Measurements from ENCODE around the gene ADGRA1.

GRCh38 chr10:133117688-133118071, 30.0 kb downstream of the ADGRA1 start:
- no peak for TF ChIP-seq EP300 (IDR thresholded peaks at IDR 0.05; ENCODE audit: borderline replicate concordance in 1 of 2, control insufficient read depth in 1 of 2, low read depth in 2 of 2, low read length in 2 of 2)
- TF ChIP-seq POLR2A (IDR thresholded peaks at IDR 0.05; ENCODE audit: low read depth, low read length) = no peak
- no peak for TF ChIP-seq CTCF (IDR thresholded peaks at IDR 0.05 in 2 of 3, conservative IDR thresholded peaks at IDR 0.05 in 1 of 3; ENCODE audit: control insufficient read depth in 2 of 3, extremely low read depth in 1 of 3, insufficient read depth in 1 of 3, low read depth in 3 of 3, low read length in 3 of 3)
- TF ChIP-seq GABPA (IDR thresholded peaks at IDR 0.05; ENCODE audit: low read depth) = no peak
- TF ChIP-seq, protein P1, sequence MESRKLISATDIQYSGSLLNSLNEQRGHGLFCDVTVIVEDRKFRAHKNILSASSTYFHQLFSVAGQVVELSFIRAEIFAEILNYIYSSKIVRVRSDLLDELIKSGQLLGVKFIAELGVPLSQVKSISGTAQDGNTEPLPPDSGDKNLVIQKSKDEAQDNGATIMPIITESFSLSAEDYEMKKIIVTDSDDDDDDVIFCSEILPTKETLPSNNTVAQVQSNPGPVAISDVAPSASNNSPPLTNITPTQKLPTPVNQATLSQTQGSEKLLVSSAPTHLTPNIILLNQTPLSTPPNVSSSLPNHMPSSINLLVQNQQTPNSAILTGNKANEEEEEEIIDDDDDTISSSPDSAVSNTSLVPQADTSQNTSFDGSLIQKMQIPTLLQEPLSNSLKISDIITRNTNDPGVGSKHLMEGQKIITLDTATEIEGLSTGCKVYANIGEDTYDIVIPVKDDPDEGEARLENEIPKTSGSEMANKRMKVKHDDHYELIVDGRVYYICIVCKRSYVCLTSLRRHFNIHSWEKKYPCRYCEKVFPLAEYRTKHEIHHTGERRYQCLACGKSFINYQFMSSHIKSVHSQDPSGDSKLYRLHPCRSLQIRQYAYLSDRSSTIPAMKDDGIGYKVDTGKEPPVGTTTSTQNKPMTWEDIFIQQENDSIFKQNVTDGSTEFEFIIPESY (IDR thresholded peaks at IDR 0.05) = no peak
- TF ChIP-seq IKZF2 (IDR thresholded peaks at IDR 0.05) = no peak
- TF ChIP-seq REST (IDR thresholded peaks at IDR 0.05; ENCODE audit: low read depth, low read length) = no peak
- no peak for TF ChIP-seq WRNIP1 (IDR thresholded peaks at IDR 0.05; ENCODE audit: borderline replicate concordance, low read depth, low read length)
- no peak for TF ChIP-seq MTA3 (IDR thresholded peaks at IDR 0.05; ENCODE audit: borderline replicate concordance, low read length)
- TF ChIP-seq EZH2 (IDR thresholded peaks at IDR 0.05; ENCODE audit: borderline replicate concordance, control insufficient read depth, low read depth, low read length) = no peak
- no peak for TF ChIP-seq YY1 (IDR thresholded peaks at IDR 0.05; ENCODE audit: low read depth, low read length)
